Ammon's horn (tissue), 1 donor: ENCODE measurements around the gene CES5A.
A peak's percentile ranks its signal among the peaks of the same experiment; 100 is the strongest.
"Not testable (repeated sequence)": the region's sequence is repeated elsewhere in the genome, so short reads cannot be mapped to it uniquely, and the experiment has no call there.

Source experiments
- DNase-seq: peaks from one replicate; pipeline ENCODE4 v3.0.0-alpha.2; 2016; ENCODE audit warnings: low spot score

Gene CES5A

GRCh38 chr16:55875273-55875672 lies at the start of gene CES5A:
CES5A (minus strand) TSS chr16:55875373; CDS start chr16:55875221, 152 bp downstream.
- DNase-seq, result no peak

GRCh38 chr16:55922662-55923061 lies 47.5 kb upstream of the CES5A start:
- no peak for DNase-seq

GRCh38 chr16:55917373-55918160 lies 42.4 kb upstream of the CES5A start:
- DNase-seq, result no peak

GRCh38 chr16:55915096-55915827 lies 40.1 kb upstream of the CES5A start:
- peak; percentile 34 for DNase-seq

- no peak for DNase-seq
These were observed 39.2 kb upstream of the CES5A start for GRCh38 chr16:55914383-55914782.

- DNase-seq, result peak; percentile 67
These were observed 38.5 kb upstream of the CES5A start for GRCh38 chr16:55913716-55914115.

- not testable (repeated sequence) for DNase-seq
These were observed 37.9 kb upstream of the CES5A start for GRCh38 chr16:55913121-55913520.

GRCh38 chr16:55912022-55912421 lies 36.8 kb upstream of the CES5A start:
- peak; percentile 84 for DNase-seq

GRCh38 chr16:55911616-55912015 lies 36.4 kb upstream of the CES5A start:
- no peak for DNase-seq

- no peak for DNase-seq
These were observed 34.7 kb upstream of the CES5A start for GRCh38 chr16:55909876-55910275.

GRCh38 chr16:55908641-55909040 lies 33.5 kb upstream of the CES5A start:
- DNase-seq, result no peak

- DNase-seq, result no peak
These were observed 32.5 kb upstream of the CES5A start for GRCh38 chr16:55907661-55908060.

GRCh38 chr16:55906123-55906522 lies 30.9 kb upstream of the CES5A start:
- DNase-seq, result no peak

GRCh38 chr16:55905651-55906050 lies 30.5 kb upstream of the CES5A start:
- no peak for DNase-seq

- no peak for DNase-seq
These were observed 26.5 kb upstream of the CES5A start for GRCh38 chr16:55901566-55902217.

GRCh38 chr16:55900616-55901393 lies 25.6 kb upstream of the CES5A start:
- no peak for DNase-seq

GRCh38 chr16:55899857-55900256 lies 24.7 kb upstream of the CES5A start:
- no peak for DNase-seq

GRCh38 chr16:55898592-55898991 lies 23.4 kb upstream of the CES5A start:
- no peak for DNase-seq

- DNase-seq, result no peak
These were observed 17.6 kb upstream of the CES5A start for GRCh38 chr16:55892821-55893220.

GRCh38 chr16:55889518-55889917 lies 14.3 kb upstream of the CES5A start:
- no peak for DNase-seq

- no peak for DNase-seq
These were observed 13.4 kb upstream of the CES5A start for GRCh38 chr16:55888546-55888945.

- no peak for DNase-seq
These were observed 1.7 kb upstream of the CES5A start for GRCh38 chr16:55876854-55877253.
